SH-SY5Y (cell line): Measurements from ENCODE around the gene KIAA1549.

ENCODE experiments used
- GATA2 ChIP-seq: IDR thresholded peaks from 2 replicates; pipeline ENCODE4 v1.6.1; 2011; ENCODE audit warnings: mild to moderate bottlenecking, low read depth, low read length
- GATA3 ChIP-seq: IDR thresholded peaks from 2 replicates; pipeline ENCODE4 v1.6.1; 2011; ENCODE audit warnings: low read depth, mild to moderate bottlenecking, low read length, moderate library complexity

DNA sequence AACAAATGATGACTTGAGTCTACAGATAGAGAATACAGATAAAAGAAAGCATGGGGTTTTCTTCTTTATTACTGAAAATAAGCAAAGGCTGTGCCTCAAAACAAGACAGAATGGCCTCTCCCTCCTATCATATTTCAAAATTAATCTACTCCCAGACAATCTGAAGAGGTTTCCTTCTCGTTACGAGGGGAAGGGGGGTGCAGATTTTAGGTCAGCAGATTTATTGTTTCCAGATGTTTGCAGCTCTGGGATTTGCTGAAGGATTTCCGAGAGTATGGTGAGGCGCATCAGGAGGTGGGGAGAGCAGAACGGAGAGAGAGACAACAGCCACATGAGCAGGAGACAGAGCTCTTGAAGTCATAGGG, 89.8 kb downstream of the KIAA1549 start:
- TF ChIP-seq GATA3 (peak; percentile 71; the same call in 1 of the 2 replicates), GATA2 (no peak; the same call in 1 of the 2 replicates)
